Ovary (tissue), 9 donors: Measurements from ENCODE around the gene FRY. TPM values are rescaled to one million over a fixed set of nuclear protein-coding genes. Genes with fewer than 3 reads are reported as not detected.
"Not testable (repeated sequence)": the region's sequence is repeated elsewhere in the genome, so short reads cannot be mapped to it uniquely, and the experiment has no call there.

Experiments used
- DNase-seq, 5 donors: peaks; one replicate each; pipeline ENCODE4 v3.0.0-alpha.2; 2019 to 2020
- H3K27ac ChIP-seq, 2 donors: fragments of 200-600 bp; one replicate each; pipeline versions ENCODE4 v1.5.1 to v1.8.0; 2019 to 2022
- H3K27me3 ChIP-seq: fragments of 200-600 bp; one replicate; pipeline ENCODE4 v1.8.0; 2022
- H3K36me3 ChIP-seq: fragments of 200-600 bp; sonication (generic); one replicate; pipeline ENCODE4 v1.5.1; 2019
- H3K4me1 ChIP-seq: one replicate; pipeline ENCODE4 v1.8.1; 2013; ENCODE audit warnings: mild to moderate bottlenecking, moderate library complexity; ENCODE audit not compliant: insufficient read depth
- H3K4me3 ChIP-seq: fragments of 200-600 bp; sonication (generic); one replicate; pipeline ENCODE4 v1.5.1; 2017
- H3K9me3 ChIP-seq, 2 donors: fragments of 200-600 bp in 1 of 2; sonication (generic) in 1 of 2; one replicate each; pipeline versions ENCODE4 v1.5.1 to v1.8.1; 2013 to 2019; ENCODE audit warnings: mild to moderate bottlenecking in 1 of 2, moderate library complexity in 1 of 2
- EP300 ChIP-seq: sonication (generic); formaldehyde crosslinking; IDR thresholded peaks from one replicate; pipeline ENCODE4 v1.6.1; 2017; ENCODE audit warnings: antibody characterized with exemption
- POLR2A ChIP-seq: fragments of 450-650 bp; IDR thresholded peaks from one replicate; pipeline ENCODE4 v1.6.1; 2017; ENCODE audit warnings: antibody characterized with exemption, mild to moderate bottlenecking, moderate library complexity
- WGBS, 3 donors: extraction: QIAGEN DNeasy Blood & Tissue Kit in 1 of 3; methylation state at CpG; one replicate each; pipeline versions ENCODE4 v1.1.5 to v1.1.7; 2013 to 2017; 5-methylcytosine and 5-hydroxymethylcytosine counted together
- intact Hi-C, 4 donors: fragments of 100-400 bp; cut with DNase I; formaldehyde crosslinking; loops; one replicate each; pipeline versions ENCODE4 v1.11.0 to v1.15.1; 2022 to 2023
- polyA plus RNA-seq, 2 donors: library from polyadenylated mRNA; stranded (reverse); fragments of 200-250 nt in 1 of 2; fragments of 350-450 nt in 1 of 2; fragmentation: Illumina TruSeq in 1 of 2; extraction: RNeasy Lipid Tissue Mini Kit (QIAGEN cat#74804) in 1 of 2; gene quantifications; one replicate each; pipeline ENCODE4 v1.2.3, GENCODE V29; 2013 to 2014
- total RNA-seq, 7 donors: library from RNA; depleted of rRNA in 2 of 7; stranded (reverse); fragments of >200 nt in 2 of 7; fragmentation: NEBNext Ultra II Directional in 3 of 7; extraction: Animal tissue kit (Norgen Biotek cat#: 25700) in 3 of 7; gene quantifications; one replicate each; pipeline versions ENCODE4 v1.1.0 to v1.2.4, GENCODE V29; 2016 to 2023
- TF ChIP-seq, protein P1 (sequence below), 3 donors: fragments of 450-650 bp in 2 of 3; fragments of 200-600 bp in 1 of 3; IDR thresholded peaks; one replicate each; pipeline versions ENCODE4 v1.5.1 to v1.8.0; 2016 to 2022; ENCODE audit warnings: antibody characterized with exemption in 3 of 3, mild to moderate bottlenecking in 1 of 3
- donor health status: DM: no; HTN: no; CAD: no; lungs with moderate emphysema.
- donor health status: DM: no; HTN: no; CAD: no.
- donor health status: Bipolar disorder and iron deficiency.
- donor health status: DM: yes; HTN: yes; CAD: no.
- donor health status: DM: no; HTN: no; CAD: no.
- donor health status: DM: yes; HTN: yes; CAD: no.

FRY gene
- total and polyA plus RNA-seq, 9 donors: 11.6 to 36.7 (median 19.4) TPM

DNA sequence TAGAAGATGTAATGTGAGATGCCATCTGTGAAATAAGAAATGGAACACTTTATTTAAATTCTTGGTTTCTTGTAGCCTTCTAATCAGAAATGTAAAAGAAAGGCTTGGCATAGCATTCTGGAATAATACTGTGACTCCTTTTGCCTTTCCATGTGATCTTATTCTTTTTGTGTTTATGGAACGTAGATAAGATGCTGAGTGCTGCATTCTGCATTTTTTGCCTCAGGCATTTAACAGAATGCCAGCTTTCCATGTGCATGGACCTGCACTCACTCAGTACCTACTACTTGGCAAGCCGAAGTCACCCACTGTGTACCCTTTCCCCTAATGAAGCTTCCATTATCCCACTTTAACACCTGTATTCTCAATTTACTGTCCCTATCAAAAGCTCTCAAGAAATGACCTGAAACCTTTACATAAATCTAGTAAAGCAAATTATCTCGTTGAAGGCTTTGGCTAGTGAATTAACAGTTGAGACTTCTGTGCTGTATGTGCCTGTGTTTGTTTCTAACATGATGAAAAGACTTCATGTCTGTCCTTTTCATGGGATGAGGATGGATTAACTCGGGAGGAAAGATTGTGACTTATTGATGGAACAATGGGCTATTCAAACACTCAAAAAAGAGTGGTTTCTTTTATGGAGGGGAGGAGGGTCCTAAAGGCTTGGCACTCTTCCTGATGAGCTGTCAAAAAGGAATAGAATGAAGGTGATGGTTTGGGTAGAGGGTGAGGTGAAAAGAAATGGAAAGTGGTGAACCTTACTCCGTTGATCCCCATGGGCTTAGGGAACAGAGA is 44.7 kb upstream of the FRY start:
- intact Hi-C loops: no loop called here
- 67 to 72% (median 67%) methylated on average over 5 of the region's 5 CpGs for WGBS, 3 donors

GRCh38 chr13:31987535-31988170 is 43.9 kb upstream of the FRY start:
- intact Hi-C loops: no loop called here
- no peak for DNase-seq
- H3K27me3 ChIP-seq: no peaks in the 10 kb centered on the region
- H3K4me3 ChIP-seq: no peak overlapping the region
- 42 to 59% (median 53%) methylated on average over 2 of the region's 2 CpGs for WGBS, 3 donors
- no peak overlapping the region for H3K27ac ChIP-seq
- no peaks in the 10 kb centered on the region for H3K36me3 ChIP-seq
- no peak for TF ChIP-seq EP300
- TF ChIP-seq, protein P1, sequence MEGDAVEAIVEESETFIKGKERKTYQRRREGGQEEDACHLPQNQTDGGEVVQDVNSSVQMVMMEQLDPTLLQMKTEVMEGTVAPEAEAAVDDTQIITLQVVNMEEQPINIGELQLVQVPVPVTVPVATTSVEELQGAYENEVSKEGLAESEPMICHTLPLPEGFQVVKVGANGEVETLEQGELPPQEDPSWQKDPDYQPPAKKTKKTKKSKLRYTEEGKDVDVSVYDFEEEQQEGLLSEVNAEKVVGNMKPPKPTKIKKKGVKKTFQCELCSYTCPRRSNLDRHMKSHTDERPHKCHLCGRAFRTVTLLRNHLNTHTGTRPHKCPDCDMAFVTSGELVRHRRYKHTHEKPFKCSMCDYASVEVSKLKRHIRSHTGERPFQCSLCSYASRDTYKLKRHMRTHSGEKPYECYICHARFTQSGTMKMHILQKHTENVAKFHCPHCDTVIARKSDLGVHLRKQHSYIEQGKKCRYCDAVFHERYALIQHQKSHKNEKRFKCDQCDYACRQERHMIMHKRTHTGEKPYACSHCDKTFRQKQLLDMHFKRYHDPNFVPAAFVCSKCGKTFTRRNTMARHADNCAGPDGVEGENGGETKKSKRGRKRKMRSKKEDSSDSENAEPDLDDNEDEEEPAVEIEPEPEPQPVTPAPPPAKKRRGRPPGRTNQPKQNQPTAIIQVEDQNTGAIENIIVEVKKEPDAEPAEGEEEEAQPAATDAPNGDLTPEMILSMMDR (IDR thresholded peaks at IDR 0.05): no peak
- TF ChIP-seq POLR2A: no peak
- H3K4me1 ChIP-seq: no peaks in the 10 kb centered on the region
- no peaks in the 10 kb centered on the region for H3K9me3 ChIP-seq

More for the DNA sequence above, 44.7 kb upstream of the FRY start:
- TF ChIP-seq POLR2A: no peak
- TF ChIP-seq, protein P1 (IDR thresholded peaks at IDR 0.05): no peak
- TF ChIP-seq EP300: no peak
- H3K27me3 ChIP-seq: no peaks in the 10 kb centered on the region
- H3K9me3 ChIP-seq: no peaks in the 10 kb centered on the region
- no peaks in the 10 kb centered on the region for H3K4me1 ChIP-seq
- no peak for DNase-seq
- H3K36me3 ChIP-seq: no peaks in the 10 kb centered on the region
- no peak overlapping the region for H3K27ac ChIP-seq
- H3K4me3 ChIP-seq: no peak overlapping the region

DNA sequence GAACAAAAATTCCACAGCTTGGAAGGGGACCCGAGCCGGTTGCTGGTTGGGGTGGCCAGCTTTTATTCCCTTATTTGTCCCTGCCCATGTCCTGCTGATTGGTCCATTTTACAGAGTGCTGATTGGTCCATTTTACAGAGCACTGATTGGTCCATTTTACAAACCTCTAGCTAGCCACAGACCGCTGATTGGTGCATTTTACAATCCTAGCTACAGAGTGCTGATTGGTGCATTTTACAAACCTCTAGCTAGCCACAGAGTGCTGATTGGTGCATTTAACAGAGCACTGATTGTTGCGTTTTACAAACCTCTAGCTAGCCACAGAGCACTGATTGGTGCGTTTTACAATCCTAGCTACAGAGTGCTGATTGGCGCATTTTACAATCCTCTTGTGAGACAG is 37.2 kb upstream of the FRY start:
- H3K27me3 ChIP-seq, H3K4me3 ChIP-seq, DNase-seq, H3K27ac ChIP-seq, H3K36me3 ChIP-seq, H3K9me3 ChIP-seq, H3K4me1 ChIP-seq: not testable (repeated sequence)
- WGBS, 3 donors: 94 to 98% (median 96%) methylated on average over 6 of the region's 6 CpGs
- intact Hi-C loops: loop anchor here in 1 of 4 donors (10.0 kb wide), 1 partner anchor 80 kb away; no protein-coding TSS in a partner anchor

- no peaks in the 10 kb centered on the region for H3K4me1 ChIP-seq
- no peaks in the 10 kb centered on the region for H3K9me3 ChIP-seq
- no peak overlapping the region for H3K4me3 ChIP-seq
- H3K27ac ChIP-seq: no peak overlapping the region
- no peaks in the 10 kb centered on the region for H3K36me3 ChIP-seq
- WGBS, 3 donors: 47 to 97% (median 50%) methylated on average over 2 of the region's 2 CpGs
- intact Hi-C loops: loop anchor here in 1 of 4 donors (10.0 kb wide), 1 partner anchor 82 kb away; no protein-coding TSS in a partner anchor
- no peaks in the 10 kb centered on the region for H3K27me3 ChIP-seq
- TF ChIP-seq EP300 (no peak), POLR2A (no peak)
- TF ChIP-seq, protein P1 (IDR thresholded peaks at IDR 0.05): no peak
- no peak for DNase-seq
These were observed 35.0 kb upstream of the FRY start for GRCh38 chr13:31996601-31997000.

GRCh38 chr13:31997641-31998040 is 33.9 kb upstream of the FRY start:
- intact Hi-C loops: loop anchor here in 1 of 4 donors (10.0 kb wide), 1 partner anchor 83 kb away; no protein-coding TSS in a partner anchor
- Histone ChIP-seq H3K27ac (no peak overlapping the region), H3K4me3 (no peak overlapping the region), H3K4me1 (no peaks in the 10 kb centered on the region), H3K27me3 (no peaks in the 10 kb centered on the region), H3K9me3 (no peaks in the 10 kb centered on the region), H3K36me3 (no peaks in the 10 kb centered on the region)
- 93 to 99% (median 94%) methylated on average over 1 of the region's 1 CpG for WGBS, 3 donors
- DNase-seq: no peak
- TF ChIP-seq, protein P1 (IDR thresholded peaks at IDR 0.05): no peak
- TF ChIP-seq POLR2A (no peak), EP300 (no peak)
